ENCODE data around the gene AFF1. TPM values are rescaled to one million over a fixed set of nuclear protein-coding genes. Genes with fewer than 3 reads are reported as not detected.

The AFF1 gene
- total RNA-seq, 4 donors from 2014 or later, result 72.5 to 128 (median 108) TPM

GRCh38 chr4:87029356-87029755 is 94.5 kb downstream of the AFF1 start:
- Histone ChIP-seq H3K4me1 (peaks cover 0 to 89% (median 2%) of the 10 kb centered on the region in 4 donors), H3K9me3 (no peaks in the 10 kb centered on the region), H3K4me3 (no peak overlapping the region), H3K27ac (peak overlapping the region in 2 of 4 donors; percentile 45 to 70), H3K36me3 (no peaks in the 10 kb centered on the region), H3K27me3 (no peaks in the 10 kb centered on the region)
- TF ChIP-seq POLR2A (IDR thresholded peaks at IDR 0.05) (no peak), CTCF (IDR thresholded peaks at IDR 0.05) (no peak)
- no peak for DNase-seq

- no peak for DNase-seq
- Histone ChIP-seq H3K36me3 (no peaks in the 10 kb centered on the region), H3K27me3 (no peaks in the 10 kb centered on the region), H3K27ac (peak overlapping the region in 2 of 4 donors; percentile 46 to 70), H3K9me3 (no peaks in the 10 kb centered on the region), H3K4me3 (no peak overlapping the region), H3K4me1 (peaks cover 0 to 85% (median 2%) of the 10 kb centered on the region in 4 donors)
- TF ChIP-seq POLR2A (IDR thresholded peaks at IDR 0.05) (no peak), CTCF (IDR thresholded peaks at IDR 0.05) (no peak)
Observed at GRCh38 chr4:87030124-87030523, 95.3 kb downstream of the AFF1 start.

- H3K4me1 ChIP-seq, result peaks cover 0 to 85% (median 2%) of the 10 kb centered on the region in 4 donors
- H3K36me3 ChIP-seq, result no peaks in the 10 kb centered on the region
- H3K4me3 ChIP-seq, result no peak overlapping the region
- no peak for TF ChIP-seq POLR2A (IDR thresholded peaks at IDR 0.05)
- TF ChIP-seq CTCF (IDR thresholded peaks at IDR 0.05), result no peak
- H3K27ac ChIP-seq, result peak overlapping the region in 3 of 4 donors; percentile 12 to 70 (median 46)
- H3K9me3 ChIP-seq, result no peaks in the 10 kb centered on the region
- no peak for DNase-seq
- H3K27me3 ChIP-seq, result no peaks in the 10 kb centered on the region
Observed at GRCh38 chr4:87030755-87031441, 96.1 kb downstream of the AFF1 start.

- DNase-seq, result no peak
- no peaks in the 10 kb centered on the region for H3K36me3 ChIP-seq
- H3K27ac ChIP-seq, result peak overlapping the region in 2 of 4 donors; percentile 64 to 70
- peaks cover 0 to 85% (median 3%) of the 10 kb centered on the region in 4 donors for H3K4me1 ChIP-seq
- no peaks in the 10 kb centered on the region for H3K9me3 ChIP-seq
- peak overlapping the region in 1 of 4 donors; percentile 22 for H3K4me3 ChIP-seq
- TF ChIP-seq CTCF (IDR thresholded peaks at IDR 0.05), result no peak
- TF ChIP-seq POLR2A (IDR thresholded peaks at IDR 0.05), result no peak
- no peaks in the 10 kb centered on the region for H3K27me3 ChIP-seq
Observed at GRCh38 chr4:87031920-87032319, 97.1 kb downstream of the AFF1 start.

- DNase-seq, result no peak
- Histone ChIP-seq H3K27ac (peak overlapping the region in 2 of 4 donors; percentile 64 to 70), H3K36me3 (no peaks in the 10 kb centered on the region), H3K9me3 (no peaks in the 10 kb centered on the region), H3K4me3 (peak overlapping the region in 1 of 4 donors; percentile 22), H3K27me3 (no peaks in the 10 kb centered on the region), H3K4me1 (peaks cover 0 to 89% (median 5%) of the 10 kb centered on the region in 4 donors)
- no peak for TF ChIP-seq POLR2A (IDR thresholded peaks at IDR 0.05)
- TF ChIP-seq CTCF (IDR thresholded peaks at IDR 0.05), result no peak
Observed at GRCh38 chr4:87032884-87033533, 98.2 kb downstream of the AFF1 start.
